Mesenchymal stem cell (in vitro differentiated cells and primary cell): ENCODE data around the gene HIVEP1.

Source experiments
- DNase-seq: peaks from one replicate; pipeline ENCODE4 v3.0.0-alpha.2; 2013
- H2AFZ ChIP-seq: one replicate; pipeline ENCODE4 v1.6.1; 2013; ENCODE audit warnings: low read depth, mild to moderate bottlenecking, control low read depth, inconsistent platforms, low read length, moderate library complexity
- H2AK5ac ChIP-seq: 2 replicates; pipeline ENCODE4 v1.6.1; 2013; ENCODE audit warnings: low read length, moderate library complexity, mild to moderate bottlenecking, inconsistent platforms; ENCODE audit not compliant: severe bottlenecking
- H2BK120ac ChIP-seq: one replicate; pipeline ENCODE4 v1.6.1; 2013; ENCODE audit warnings: low read depth, mild to moderate bottlenecking, inconsistent platforms, low read length, moderate library complexity
- H2BK12ac ChIP-seq, 2 experiments: one replicate each; pipeline ENCODE4 v1.6.1; 2013; ENCODE audit warnings: inconsistent platforms in 2 of 2, low read length in 2 of 2, mild to moderate bottlenecking in 2 of 2, moderate library complexity in 2 of 2, control low read depth in 1 of 2
- H2BK15ac ChIP-seq: one replicate; pipeline ENCODE4 v1.6.1; 2013; ENCODE audit warnings: mild to moderate bottlenecking, low read depth, inconsistent platforms; ENCODE audit not compliant: poor library complexity, severe bottlenecking
- H2BK5ac ChIP-seq: 2 replicates; pipeline ENCODE4 v1.6.1; 2013; ENCODE audit warnings: low read depth, mild to moderate bottlenecking, low read length, control low read depth, inconsistent platforms; ENCODE audit not compliant: poor library complexity, severe bottlenecking
- H3K14ac ChIP-seq, 2 experiments: one replicate each; pipeline ENCODE4 v1.6.1; 2013; ENCODE audit warnings: inconsistent platforms in 2 of 2, low read length in 2 of 2, control low read depth in 1 of 2, mild to moderate bottlenecking in 1 of 2, moderate library complexity in 1 of 2
- H3K18ac ChIP-seq, 2 experiments: one replicate each; pipeline ENCODE4 v1.6.1; 2013; ENCODE audit warnings: inconsistent platforms in 2 of 2, low read length in 2 of 2, control low read depth in 1 of 2, low read depth in 1 of 2, mild to moderate bottlenecking in 1 of 2
- H3K23ac ChIP-seq, 2 experiments: one replicate each; pipeline ENCODE4 v1.6.1; 2013; ENCODE audit warnings: inconsistent platforms in 2 of 2, low read length in 2 of 2, mild to moderate bottlenecking in 2 of 2, moderate library complexity in 2 of 2, control low read depth in 1 of 2
- H3K27ac ChIP-seq: 2 replicates; pipeline ENCODE4 v1.5.1; 2013; ENCODE audit warnings: mild to moderate bottlenecking, moderate library complexity, low read length, control low read depth, inconsistent platforms; ENCODE audit not compliant: poor library complexity, severe bottlenecking
- H3K27me3 ChIP-seq, 2 experiments: 2 replicates each; pipeline versions ENCODE4 v1.6.1 to v1.7.0; 2013; ENCODE audit warnings: low read length in 2 of 2, mild to moderate bottlenecking in 2 of 2, moderate library complexity in 2 of 2, control low read depth in 1 of 2, inconsistent platforms in 1 of 2; ENCODE audit not compliant: control insufficient read depth in 1 of 2, insufficient read depth in 1 of 2
- H3K36me3 ChIP-seq, 2 experiments: 2 replicates each; pipeline versions ENCODE4 v1.6.1 to v1.7.0; 2013; ENCODE audit warnings: low read length in 2 of 2, control low read depth in 1 of 2, inconsistent platforms in 1 of 2, low read depth in 1 of 2, mild to moderate bottlenecking in 1 of 2; ENCODE audit not compliant: insufficient read depth in 2 of 2, control insufficient read depth in 1 of 2
- H3K4ac ChIP-seq, 2 experiments: one replicate each; pipeline ENCODE4 v1.6.1; 2013; ENCODE audit warnings: inconsistent platforms in 2 of 2, low read length in 2 of 2, mild to moderate bottlenecking in 2 of 2, moderate library complexity in 2 of 2, control low read depth in 1 of 2, low read depth in 1 of 2
- H3K4me1 ChIP-seq: 2 replicates; pipeline ENCODE4 v1.6.1; 2013; ENCODE audit warnings: low read depth, low read length, control low read depth; ENCODE audit not compliant: control insufficient read depth, insufficient read depth
- H3K4me2 ChIP-seq: 2 replicates; pipeline ENCODE4 v1.6.1; 2013; ENCODE audit warnings: low read length, mild to moderate bottlenecking, inconsistent platforms; ENCODE audit not compliant: poor library complexity, severe bottlenecking
- H3K4me3 ChIP-seq, 2 experiments: 2 replicates each; pipeline versions ENCODE4 v1.5.1 to v1.7.0; 2013; ENCODE audit warnings: low read length in 2 of 2, mild to moderate bottlenecking in 2 of 2, control low read depth in 1 of 2, low read depth in 1 of 2; ENCODE audit not compliant: insufficient read depth in 1 of 2
- H3K79me1 ChIP-seq: replicated peaks from 2 replicates; pipeline ENCODE4 v1.6.1; 2013; ENCODE audit warnings: mild to moderate bottlenecking, control low read depth, low read length, inconsistent platforms; ENCODE audit not compliant: poor library complexity, severe bottlenecking
- H3K9ac ChIP-seq: 2 replicates; pipeline ENCODE4 v1.7.0; 2013; ENCODE audit warnings: mild to moderate bottlenecking, low read length, moderate library complexity
- H3K9me3 ChIP-seq: 2 replicates; pipeline ENCODE4 v1.7.0; 2013; ENCODE audit warnings: mild to moderate bottlenecking, low read length; ENCODE audit not compliant: control insufficient read depth
- H4K8ac ChIP-seq: one replicate; pipeline ENCODE4 v1.6.1; 2013; ENCODE audit warnings: inconsistent platforms, mild to moderate bottlenecking, low read length, moderate library complexity
- H4K91ac ChIP-seq: one replicate; pipeline ENCODE4 v1.6.1; 2013; ENCODE audit warnings: mild to moderate bottlenecking, low read length, inconsistent platforms
- WGBS: methylation state at CpG from one replicate; pipeline ENCODE4 v1.1.7; 2013; ENCODE audit warnings: mixed read lengths; 5-methylcytosine and 5-hydroxymethylcytosine counted together

HIVEP1 gene

DNA sequence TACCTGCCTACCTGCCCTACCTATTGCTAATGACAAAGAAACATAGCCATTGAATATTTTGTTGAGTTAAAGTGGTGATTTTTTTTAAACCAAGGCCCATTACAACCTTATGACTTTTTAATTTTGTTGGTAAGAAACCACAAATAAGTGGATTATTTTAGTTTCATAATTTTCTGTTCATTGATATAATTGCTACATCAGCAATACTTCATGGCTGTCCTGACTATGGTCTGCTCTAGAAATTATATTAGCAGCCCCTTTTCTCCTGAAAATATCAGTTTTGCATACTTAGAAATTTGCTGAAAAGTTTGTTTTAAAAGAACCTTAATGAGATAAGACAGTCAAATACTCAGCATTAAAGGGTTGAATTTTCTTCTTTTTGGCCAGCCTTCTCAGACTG, 106.5 kb downstream of the HIVEP1 start:
- H3K4ac ChIP-seq, result no peak overlapping the region

DNA sequence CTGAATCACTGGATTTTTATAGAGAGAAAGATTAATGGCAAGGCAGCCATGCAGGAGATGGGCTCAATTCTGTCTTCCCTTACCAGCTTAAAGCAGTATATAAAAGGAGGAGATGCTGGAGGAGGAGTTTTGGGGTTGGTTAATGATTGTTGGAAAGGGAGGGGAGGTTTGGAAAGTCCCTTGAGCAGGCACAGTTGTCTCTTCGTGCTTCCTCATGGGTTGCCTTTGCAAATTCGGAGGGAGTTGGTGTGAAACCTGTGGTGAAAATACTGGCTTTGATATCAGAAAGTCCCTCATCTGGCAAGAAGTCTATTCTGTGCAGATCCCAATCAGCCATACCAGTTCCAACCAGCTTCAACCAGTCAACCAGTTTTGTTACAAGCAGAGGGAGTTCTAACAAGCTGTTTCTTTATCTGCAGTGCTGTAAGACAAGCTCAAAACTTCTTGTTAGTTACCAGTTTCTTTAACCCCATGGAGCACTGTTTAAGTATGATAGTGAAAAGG, 107.0 kb downstream of the HIVEP1 start:
- H3K4me2 ChIP-seq, result no peak overlapping the region
- H3K4ac ChIP-seq, result no peak overlapping the region
- no peak overlapping the region for H2BK15ac ChIP-seq
- H3K14ac ChIP-seq, result no peak overlapping the region
- no peak overlapping the region for H2BK5ac ChIP-seq
- no peak overlapping the region for H3K4me3 ChIP-seq
- WGBS, result no CpG with 5 or more reads among the region's 2 CpGs
- no peaks in the 10 kb centered on the region for H3K4me1 ChIP-seq
- H3K23ac ChIP-seq, result no peak overlapping the region
- no peak overlapping the region for H2BK120ac ChIP-seq
- no peak overlapping the region for H2BK12ac ChIP-seq
- peaks cover 35 to 38% of the 10 kb centered on the region in 2 experiments for H3K36me3 ChIP-seq
- no peak overlapping the region for H2AFZ ChIP-seq
- peaks cover 8% of the 10 kb centered on the region for H3K9me3 ChIP-seq
- no peak overlapping the region for H4K91ac ChIP-seq
- H4K8ac ChIP-seq, result no peak overlapping the region
- no peak for DNase-seq
- no peaks in the 10 kb centered on the region for H3K27me3 ChIP-seq
- no peak overlapping the region for H3K9ac ChIP-seq
- peak overlapping the region; percentile 54 for H3K27ac ChIP-seq
- H3K79me1 ChIP-seq, result peaks cover 41% of the 10 kb centered on the region
- no peak overlapping the region for H2AK5ac ChIP-seq
- H3K18ac ChIP-seq, result peak overlapping the region in 1 of 2 experiments; percentile 50

More for the DNA sequence above, 106.5 kb downstream of the HIVEP1 start:
- Histone ChIP-seq H2BK5ac (no peak overlapping the region), H3K27ac (peak overlapping the region; percentile 54), H3K4me2 (no peak overlapping the region), H3K4me1 (peaks cover under 1% of the 10 kb centered on the region), H3K9me3 (peaks cover 8% of the 10 kb centered on the region), H2AFZ (no peak overlapping the region), H3K4me3 (no peak overlapping the region), H4K91ac (no peak overlapping the region), H3K23ac (no peak overlapping the region), H3K14ac (no peak overlapping the region), H3K79me1 (peaks cover 38% of the 10 kb centered on the region), H3K27me3 (no peaks in the 10 kb centered on the region), H2BK15ac (no peak overlapping the region), H2BK120ac (no peak overlapping the region), H4K8ac (no peak overlapping the region), H2AK5ac (no peak overlapping the region), H2BK12ac (no peak overlapping the region), H3K18ac (no peak overlapping the region), H3K36me3 (peaks cover 30 to 33% of the 10 kb centered on the region in 2 experiments), H3K9ac (no peak overlapping the region)
- DNase-seq, result no peak

DNA sequence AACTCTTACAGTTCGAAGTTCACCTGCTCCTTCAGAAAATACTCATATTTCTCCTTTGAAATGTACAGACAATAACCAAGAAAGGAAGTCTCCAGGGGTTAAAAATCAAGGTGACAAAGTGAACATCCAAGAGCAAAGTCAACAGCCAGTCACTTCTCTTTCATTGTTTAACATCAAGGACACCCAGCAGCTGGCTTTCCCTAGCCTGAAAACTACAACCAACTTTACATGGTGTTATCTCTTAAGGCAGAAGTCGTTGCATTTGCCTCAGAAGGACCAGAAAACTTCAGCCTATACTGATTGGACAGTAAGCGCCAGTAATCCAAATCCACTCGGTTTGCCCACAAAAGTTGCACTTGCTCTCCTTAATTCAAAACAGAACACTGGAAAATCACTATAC, 113.3 kb downstream of the HIVEP1 start:
- Histone ChIP-seq H3K9me3 (no peaks in the 10 kb centered on the region), H3K4me2 (no peak overlapping the region), H3K36me3 (peaks cover 41 to 64% of the 10 kb centered on the region in 2 experiments), H3K14ac (no peak overlapping the region), H3K4me1 (no peaks in the 10 kb centered on the region), H2BK12ac (no peak overlapping the region), H3K4me3 (no peak overlapping the region), H2BK120ac (no peak overlapping the region), H4K8ac (no peak overlapping the region), H2BK15ac (no peak overlapping the region), H3K9ac (no peak overlapping the region), H3K79me1 (peaks cover 49% of the 10 kb centered on the region), H3K27me3 (no peaks in the 10 kb centered on the region), H3K23ac (no peak overlapping the region), H4K91ac (no peak overlapping the region), H2BK5ac (no peak overlapping the region), H2AK5ac (no peak overlapping the region), H3K27ac (no peak overlapping the region), H3K4ac (no peak overlapping the region), H3K18ac (no peak overlapping the region), H2AFZ (no peak overlapping the region)
- WGBS, result 96% methylated on average over 4 of the region's 4 CpGs
- no peak for DNase-seq

DNA sequence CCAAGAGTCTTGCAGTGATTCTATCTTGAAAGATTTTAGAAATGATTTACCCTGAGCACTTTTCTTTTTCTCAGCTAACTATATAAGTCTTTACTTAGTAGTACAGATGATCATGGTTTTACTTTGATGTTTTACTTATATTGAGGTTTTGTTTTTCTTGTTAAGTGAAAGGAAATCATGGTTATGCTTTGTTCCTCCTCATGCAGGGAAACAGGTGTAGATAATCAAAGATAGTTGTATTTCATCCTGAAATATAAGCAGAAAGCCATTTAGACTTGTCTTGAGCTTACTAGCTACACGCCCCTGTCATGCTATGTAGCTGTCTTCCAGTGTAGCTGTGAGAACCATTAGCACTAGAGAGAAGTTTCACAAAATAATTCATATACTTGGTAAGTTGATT, 113.9 kb downstream of the HIVEP1 start:
- WGBS, result 100% methylated on average over 1 of the region's 1 CpG
- Histone ChIP-seq H3K4me2 (no peak overlapping the region), H3K27ac (no peak overlapping the region), H2BK12ac (no peak overlapping the region), H3K23ac (no peak overlapping the region), H2AK5ac (no peak overlapping the region), H2AFZ (no peak overlapping the region), H3K14ac (no peak overlapping the region), H3K9me3 (no peaks in the 10 kb centered on the region), H3K4me1 (no peaks in the 10 kb centered on the region), H2BK5ac (no peak overlapping the region), H3K4ac (no peak overlapping the region), H2BK15ac (no peak overlapping the region), H3K18ac (no peak overlapping the region), H2BK120ac (no peak overlapping the region), H4K91ac (no peak overlapping the region), H3K79me1 (peaks cover 48% of the 10 kb centered on the region), H3K9ac (no peak overlapping the region), H3K36me3 (peaks cover 38 to 62% of the 10 kb centered on the region in 2 experiments), H3K27me3 (no peaks in the 10 kb centered on the region), H3K4me3 (no peak overlapping the region), H4K8ac (no peak overlapping the region)
- no peak for DNase-seq
